Measurements from ENCODE around the gene COPS7A.

COPS7A gene

GRCh38 chr12:6688999-6689882 lies 34.6 kb upstream of the COPS7A start, which contains the start of gene ZNF384:
Gene ZNF384 (minus strand): TSS chr12:6689375. CDS start chr12:6679520, 9,855 bp downstream.
- H3K36me3 Mint-ChIP-seq (ENCODE audit: low read depth) = peaks cover 17% of the 10 kb centered on the region
- H3K4me1 Mint-ChIP-seq = peaks cover 69% of the 10 kb centered on the region
- no peaks in the 10 kb centered on the region for H3K9me3 Mint-ChIP-seq
- H3K27ac Mint-ChIP-seq = peak within 1 kb of the TSS; percentile 98
- peaks cover 3% of the 10 kb centered on the region for H3K27me3 Mint-ChIP-seq (ENCODE audit: low read depth, poor library complexity)
- TF ChIP-seq CTCF (IDR thresholded peaks at IDR 0.05) = no peak
- DNase-seq = peak; percentile 87
- peak within 1 kb of the TSS; percentile 90 for H3K4me3 Mint-ChIP-seq

GRCh38 chr12:6691473-6691872 lies 32.4 kb upstream of the COPS7A start:
- no peak for TF ChIP-seq CTCF (IDR thresholded peaks at IDR 0.05)
- Mint-ChIP-seq H3K4me3 (peak overlapping the region; percentile 48), H3K27ac (no peak overlapping the region), H3K4me1 (peaks cover 72% of the 10 kb centered on the region), H3K27me3 (ENCODE audit: low read depth, poor library complexity) (peaks cover 7% of the 10 kb centered on the region), H3K36me3 (ENCODE audit: low read depth) (peaks cover 9% of the 10 kb centered on the region), H3K9me3 (no peaks in the 10 kb centered on the region)
- DNase-seq = no peak

DNA sequence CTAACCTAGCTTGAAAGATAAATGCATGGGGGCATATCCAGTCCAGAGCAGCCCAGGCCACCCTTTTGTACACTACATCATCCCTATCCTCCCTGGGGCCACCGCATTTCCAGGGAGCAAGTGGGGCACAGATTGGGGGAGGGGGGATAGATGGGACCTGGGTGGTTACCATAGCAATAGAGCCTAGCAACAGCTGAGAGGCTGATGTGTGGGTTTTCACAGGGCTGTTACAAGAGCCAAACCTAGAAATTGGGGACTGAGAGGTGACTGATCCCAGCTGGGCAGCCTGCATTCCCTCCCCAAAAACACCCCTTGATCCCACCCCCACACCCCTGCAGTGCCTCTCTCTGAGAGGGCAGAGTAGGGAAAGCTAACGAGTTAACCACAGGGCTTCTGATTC lies 31.0 kb upstream of the COPS7A start:
- no peaks in the 10 kb centered on the region for H3K9me3 Mint-ChIP-seq
- peaks cover 13% of the 10 kb centered on the region for H3K27me3 Mint-ChIP-seq (ENCODE audit: low read depth, poor library complexity)
- no peak for TF ChIP-seq CTCF (IDR thresholded peaks at IDR 0.05)
- no peak overlapping the region for H3K27ac Mint-ChIP-seq
- no peak overlapping the region for H3K4me3 Mint-ChIP-seq
- DNase-seq = no peak
- peaks cover 68% of the 10 kb centered on the region for H3K4me1 Mint-ChIP-seq
- peaks cover 9% of the 10 kb centered on the region for H3K36me3 Mint-ChIP-seq (ENCODE audit: low read depth)

DNA sequence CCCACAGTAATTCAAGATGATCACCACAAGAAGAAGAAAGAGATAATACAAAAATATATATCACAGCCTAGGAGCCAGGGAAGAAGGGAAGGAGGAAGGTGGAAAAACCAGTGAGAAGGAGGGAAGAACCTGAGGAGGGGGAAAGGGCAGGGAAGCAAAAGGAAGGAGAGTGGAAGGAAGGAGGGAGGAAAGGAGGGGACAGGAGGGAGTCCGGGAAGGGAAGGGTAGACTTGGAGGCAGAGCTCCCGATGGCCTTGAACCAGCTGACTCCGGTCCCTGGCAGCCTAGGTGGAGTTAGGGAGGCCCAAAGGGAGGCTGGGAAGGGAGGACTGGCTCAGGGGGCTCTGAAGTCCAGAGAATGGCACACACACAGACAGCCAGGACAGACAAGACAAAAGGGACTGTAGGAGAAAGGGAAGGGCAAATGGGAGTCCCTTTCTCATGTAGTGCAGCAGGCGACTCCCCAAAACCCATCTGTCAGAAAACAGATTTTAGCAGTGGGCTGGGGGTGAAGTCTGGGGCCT lies 30.0 kb upstream of the COPS7A start:
- peaks cover 22% of the 10 kb centered on the region for H3K27me3 Mint-ChIP-seq (ENCODE audit: low read depth, poor library complexity)

DNA sequence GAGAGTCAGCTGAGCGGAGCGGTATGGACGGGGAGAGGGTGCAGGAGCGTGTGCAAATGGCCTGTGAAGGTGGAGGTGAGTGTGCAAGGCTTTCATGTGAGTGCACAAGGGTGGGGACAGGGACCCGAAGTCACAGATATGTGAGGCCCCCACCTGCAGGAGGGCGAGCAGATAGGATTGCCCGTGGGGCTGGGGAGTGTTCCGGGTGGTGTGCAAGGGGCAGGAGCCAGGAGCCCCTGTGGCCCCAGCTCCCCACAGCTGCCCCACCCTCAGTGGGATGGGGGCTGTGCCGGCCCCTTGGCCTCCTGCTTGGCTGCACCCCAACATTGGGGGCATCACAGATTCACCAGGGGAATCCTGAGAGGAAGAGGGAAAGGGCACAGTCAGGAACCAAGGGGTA lies 29.1 kb upstream of the COPS7A start:
- DNase-seq = no peak
- Mint-ChIP-seq H3K4me3 (no peak overlapping the region), H3K4me1 (peaks cover 76% of the 10 kb centered on the region), H3K27me3 (ENCODE audit: low read depth, poor library complexity) (peaks cover 30% of the 10 kb centered on the region), H3K27ac (peak overlapping the region; percentile 66), H3K36me3 (ENCODE audit: low read depth) (peaks cover 9% of the 10 kb centered on the region), H3K9me3 (no peaks in the 10 kb centered on the region)
- TF ChIP-seq CTCF (IDR thresholded peaks at IDR 0.05) = no peak

More for the DNA sequence above, 30.0 kb upstream of the COPS7A start:
- Mint-ChIP-seq H3K4me1 (peaks cover 70% of the 10 kb centered on the region), H3K9me3 (no peaks in the 10 kb centered on the region), H3K36me3 (ENCODE audit: low read depth) (peaks cover 9% of the 10 kb centered on the region), H3K4me3 (no peak overlapping the region), H3K27ac (no peak overlapping the region)
- DNase-seq = no peak
- TF ChIP-seq CTCF (IDR thresholded peaks at IDR 0.05) = no peak

Measured in nephron progenitor cell (in vitro differentiated cells).